Inflammatory macrophage treated with lipopolysaccharide for 4 hours (primary cell): Measurements from ENCODE around the gene SH3PXD2A.
"Not testable (repeated sequence)": the region's sequence is repeated elsewhere in the genome, so short reads cannot be mapped to it uniquely, and the experiment has no call there.

Source experiments
- DNase-seq: peaks from one replicate; pipeline ENCODE4 v3.0.0-alpha.2; 2020

The SH3PXD2A gene

GRCh38 chr10:103789771-103790201 is 65.6 kb downstream of the SH3PXD2A start:
- DNase-seq = peak; percentile 13

- no peak for DNase-seq
Observed at GRCh38 chr10:103789161-103789560, 66.2 kb downstream of the SH3PXD2A start.

- DNase-seq = no peak
Observed at GRCh38 chr10:103787331-103787730, 68.0 kb downstream of the SH3PXD2A start.

- DNase-seq = no peak
Observed at GRCh38 chr10:103786020-103786419, 69.4 kb downstream of the SH3PXD2A start.

- no peak for DNase-seq
Observed at GRCh38 chr10:103784723-103785418, 70.5 kb downstream of the SH3PXD2A start.

- no peak for DNase-seq
Observed at GRCh38 chr10:103784089-103784488, 71.3 kb downstream of the SH3PXD2A start.

GRCh38 chr10:103783681-103784080 is 71.7 kb downstream of the SH3PXD2A start:
- no peak for DNase-seq

- DNase-seq = peak; percentile 21
Observed at GRCh38 chr10:103781329-103782061, 73.9 kb downstream of the SH3PXD2A start.

- DNase-seq = no peak
Observed at GRCh38 chr10:103780242-103781149, 74.9 kb downstream of the SH3PXD2A start.

- no peak for DNase-seq
Observed at GRCh38 chr10:103778358-103779139, 76.8 kb downstream of the SH3PXD2A start.

GRCh38 chr10:103776878-103777591 is 78.3 kb downstream of the SH3PXD2A start:
- no peak for DNase-seq

GRCh38 chr10:103775776-103776175 is 79.6 kb downstream of the SH3PXD2A start:
- DNase-seq = no peak

- DNase-seq = not testable (repeated sequence)
Observed at GRCh38 chr10:103772846-103773245, 82.5 kb downstream of the SH3PXD2A start.

GRCh38 chr10:103772096-103772845 is 83.1 kb downstream of the SH3PXD2A start:
- peak; percentile 19 for DNase-seq

- DNase-seq = no peak
Observed at GRCh38 chr10:103770139-103770538, 85.2 kb downstream of the SH3PXD2A start.

- DNase-seq = no peak
Observed at GRCh38 chr10:103769176-103769575, 86.2 kb downstream of the SH3PXD2A start.

GRCh38 chr10:103768345-103768744 is 87.0 kb downstream of the SH3PXD2A start:
- no peak for DNase-seq

- DNase-seq = no peak
Observed at GRCh38 chr10:103767756-103768155, 87.6 kb downstream of the SH3PXD2A start.

- DNase-seq = no peak
Observed at GRCh38 chr10:103766751-103767505, 88.4 kb downstream of the SH3PXD2A start.

GRCh38 chr10:103765981-103766380 is 89.4 kb downstream of the SH3PXD2A start:
- no peak for DNase-seq
